ENCODE data around the gene TNS4. TPM values are rescaled to one million over a fixed set of nuclear protein-coding genes. Genes with fewer than 3 reads are reported as not detected.

The TNS4 gene
- total RNA-seq, 1 donor from 2014 or later: not detected

DNA sequence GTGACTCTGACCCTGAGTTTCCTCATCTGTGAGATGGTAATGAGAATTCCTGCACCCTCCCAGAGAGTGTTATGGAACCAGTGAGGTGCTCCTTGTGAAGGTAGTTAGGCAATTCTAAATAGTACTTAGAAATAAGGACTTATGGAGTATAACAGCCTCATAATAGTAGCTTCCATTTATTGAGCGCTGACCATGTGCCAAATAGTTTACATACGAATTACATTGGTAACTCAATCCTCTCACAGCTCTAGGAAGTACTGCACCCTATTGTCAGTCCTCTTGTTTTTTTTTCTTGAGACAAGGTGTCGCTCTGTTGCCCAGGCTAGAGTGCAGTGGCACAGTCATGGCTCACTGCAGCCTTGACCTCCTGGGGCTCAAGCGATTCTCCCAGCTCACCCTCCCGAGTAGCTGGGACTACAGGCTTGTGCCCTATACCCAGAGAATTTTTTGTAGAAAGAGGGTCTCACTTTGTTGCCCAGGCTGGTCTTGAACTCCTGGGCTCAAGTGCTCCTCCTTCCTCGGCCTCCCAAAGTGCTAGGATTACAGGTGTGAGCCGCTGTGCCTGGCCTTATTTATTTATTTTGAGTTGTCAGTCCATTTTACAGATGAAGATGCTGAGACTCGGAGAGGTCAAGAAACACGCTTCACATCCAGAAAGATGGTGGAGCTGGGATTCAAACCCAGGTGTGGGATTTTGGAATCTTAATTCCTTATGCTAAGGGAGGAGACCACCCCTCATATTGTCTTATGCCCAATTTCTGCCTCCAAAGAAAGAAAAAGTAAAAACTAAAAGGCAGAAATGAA is 2.9 kb downstream of the TNS4 start:
- no peaks in the 10 kb centered on the region for H3K9me3 Mint-ChIP-seq (ENCODE audit: unreplicated experiment)
- H3K4me3 Mint-ChIP-seq (ENCODE audit: unreplicated experiment): no peak overlapping the region
- DNase-seq: no peak
- H3K36me3 Mint-ChIP-seq (ENCODE audit: unreplicated experiment): peaks cover 13% of the 10 kb centered on the region
- peaks cover 3% of the 10 kb centered on the region for H3K27me3 Mint-ChIP-seq (ENCODE audit: unreplicated experiment)
- no peaks in the 10 kb centered on the region for H3K4me1 Mint-ChIP-seq (ENCODE audit: low read depth, unreplicated experiment)
- TF ChIP-seq, protein P1, sequence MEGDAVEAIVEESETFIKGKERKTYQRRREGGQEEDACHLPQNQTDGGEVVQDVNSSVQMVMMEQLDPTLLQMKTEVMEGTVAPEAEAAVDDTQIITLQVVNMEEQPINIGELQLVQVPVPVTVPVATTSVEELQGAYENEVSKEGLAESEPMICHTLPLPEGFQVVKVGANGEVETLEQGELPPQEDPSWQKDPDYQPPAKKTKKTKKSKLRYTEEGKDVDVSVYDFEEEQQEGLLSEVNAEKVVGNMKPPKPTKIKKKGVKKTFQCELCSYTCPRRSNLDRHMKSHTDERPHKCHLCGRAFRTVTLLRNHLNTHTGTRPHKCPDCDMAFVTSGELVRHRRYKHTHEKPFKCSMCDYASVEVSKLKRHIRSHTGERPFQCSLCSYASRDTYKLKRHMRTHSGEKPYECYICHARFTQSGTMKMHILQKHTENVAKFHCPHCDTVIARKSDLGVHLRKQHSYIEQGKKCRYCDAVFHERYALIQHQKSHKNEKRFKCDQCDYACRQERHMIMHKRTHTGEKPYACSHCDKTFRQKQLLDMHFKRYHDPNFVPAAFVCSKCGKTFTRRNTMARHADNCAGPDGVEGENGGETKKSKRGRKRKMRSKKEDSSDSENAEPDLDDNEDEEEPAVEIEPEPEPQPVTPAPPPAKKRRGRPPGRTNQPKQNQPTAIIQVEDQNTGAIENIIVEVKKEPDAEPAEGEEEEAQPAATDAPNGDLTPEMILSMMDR (IDR thresholded peaks at IDR 0.05; ENCODE audit: partially characterized antibody, unreplicated experiment): no peak
- no peak overlapping the region for H3K27ac Mint-ChIP-seq (ENCODE audit: unreplicated experiment)

DNA sequence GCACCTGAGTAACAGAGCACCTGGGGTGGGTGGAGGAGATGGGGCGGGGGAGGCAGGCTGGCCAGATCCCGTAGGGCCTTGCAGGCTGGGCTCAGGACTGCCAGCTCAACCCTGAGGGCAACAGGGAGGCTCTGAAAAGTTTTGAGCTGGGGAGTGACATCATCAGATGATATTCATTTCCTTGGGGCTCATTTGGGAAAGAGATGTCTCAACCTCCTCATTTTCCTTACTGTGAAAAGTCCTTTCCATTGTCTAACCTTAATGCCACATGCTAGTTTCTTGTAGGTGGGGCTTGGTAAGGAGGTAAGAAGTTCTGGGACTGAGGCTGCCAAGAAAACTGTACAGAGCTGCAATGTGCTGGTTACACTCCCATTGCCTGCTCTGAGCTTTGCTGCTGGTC is 3.7 kb downstream of the TNS4 start:
- TF ChIP-seq, protein P1 (IDR thresholded peaks at IDR 0.05; ENCODE audit: partially characterized antibody, unreplicated experiment): no peak
- Mint-ChIP-seq H3K4me1 (ENCODE audit: low read depth, unreplicated experiment) (no peaks in the 10 kb centered on the region), H3K4me3 (ENCODE audit: unreplicated experiment) (no peak overlapping the region), H3K9me3 (ENCODE audit: unreplicated experiment) (no peaks in the 10 kb centered on the region), H3K27ac (ENCODE audit: unreplicated experiment) (no peak overlapping the region), H3K36me3 (ENCODE audit: unreplicated experiment) (peaks cover 6% of the 10 kb centered on the region), H3K27me3 (ENCODE audit: unreplicated experiment) (peaks cover 1% of the 10 kb centered on the region)
- no peak for DNase-seq

DNA sequence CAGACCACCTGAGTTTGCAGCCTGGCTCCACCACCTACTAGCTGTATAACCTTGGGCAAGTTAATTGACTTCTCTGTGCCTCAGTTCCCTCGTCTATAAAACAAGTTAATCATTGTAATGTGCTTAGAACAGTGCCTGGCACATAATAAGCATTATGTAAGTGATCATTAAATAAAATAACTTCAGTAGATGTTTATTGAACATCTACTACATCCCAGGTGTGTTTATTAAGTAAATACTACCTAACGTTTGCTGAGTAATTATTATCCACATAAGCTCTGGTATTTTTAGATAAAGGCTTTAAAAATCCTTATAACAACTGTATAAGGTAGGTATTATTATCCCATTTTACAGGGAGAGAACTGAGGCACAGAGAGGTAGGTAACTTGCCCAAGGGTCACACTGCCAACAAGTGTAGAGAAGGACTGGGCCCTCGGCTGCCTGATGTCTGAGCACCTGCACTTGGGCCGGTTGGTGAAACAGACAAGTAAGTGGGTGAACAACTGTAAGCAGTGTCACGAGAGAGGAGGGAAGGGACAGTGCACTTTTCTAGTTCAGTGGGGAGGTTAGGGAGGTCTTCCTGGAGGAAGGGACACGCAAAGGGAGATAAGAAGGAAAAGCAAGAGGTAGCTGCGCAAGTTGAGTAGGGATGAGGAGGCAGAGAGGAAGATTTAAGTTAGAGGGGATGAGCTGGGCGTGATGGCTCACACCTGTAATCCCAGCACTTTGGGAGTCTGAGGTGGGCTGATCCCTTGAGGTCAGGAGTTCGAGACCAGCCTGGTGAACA is 4.6 kb downstream of the TNS4 start:
- H3K27ac Mint-ChIP-seq (ENCODE audit: unreplicated experiment): no peak overlapping the region
- H3K4me3 Mint-ChIP-seq (ENCODE audit: unreplicated experiment): no peak overlapping the region
- TF ChIP-seq, protein P1 (IDR thresholded peaks at IDR 0.05; ENCODE audit: partially characterized antibody, unreplicated experiment): no peak
- no peaks in the 10 kb centered on the region for H3K36me3 Mint-ChIP-seq (ENCODE audit: unreplicated experiment)
- peaks cover 1% of the 10 kb centered on the region for H3K27me3 Mint-ChIP-seq (ENCODE audit: unreplicated experiment)
- H3K4me1 Mint-ChIP-seq (ENCODE audit: low read depth, unreplicated experiment): no peaks in the 10 kb centered on the region
- no peak for DNase-seq
- H3K9me3 Mint-ChIP-seq (ENCODE audit: unreplicated experiment): no peaks in the 10 kb centered on the region

DNA sequence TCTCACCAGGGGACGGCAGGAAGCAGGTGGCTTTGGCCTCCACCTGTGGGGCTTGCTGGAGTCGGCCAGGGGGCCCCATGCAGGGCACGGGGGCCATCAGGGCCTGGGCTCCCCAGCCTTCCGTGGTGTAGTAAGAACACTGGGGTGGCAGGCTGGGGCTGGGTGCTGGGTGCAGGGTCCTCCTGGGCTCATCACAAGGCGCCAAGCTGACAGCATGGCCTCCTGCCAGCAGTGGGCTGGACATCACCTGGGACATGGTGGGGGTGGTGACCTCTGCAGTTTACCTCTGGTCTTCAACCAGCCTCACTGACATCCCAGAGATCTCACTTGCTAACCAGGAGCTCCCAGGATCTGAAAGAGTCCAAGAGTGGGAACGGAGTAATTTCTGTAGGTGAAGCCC is 5.3 kb downstream of the TNS4 start:
- H3K9me3 Mint-ChIP-seq (ENCODE audit: unreplicated experiment): no peaks in the 10 kb centered on the region
- no peak overlapping the region for H3K4me3 Mint-ChIP-seq (ENCODE audit: unreplicated experiment)
- DNase-seq: no peak
- peaks cover 1% of the 10 kb centered on the region for H3K27me3 Mint-ChIP-seq (ENCODE audit: unreplicated experiment)
- no peaks in the 10 kb centered on the region for H3K36me3 Mint-ChIP-seq (ENCODE audit: unreplicated experiment)
- TF ChIP-seq, protein P1 (IDR thresholded peaks at IDR 0.05; ENCODE audit: partially characterized antibody, unreplicated experiment): no peak
- no peak overlapping the region for H3K27ac Mint-ChIP-seq (ENCODE audit: unreplicated experiment)
- peaks cover under 1% of the 10 kb centered on the region for H3K4me1 Mint-ChIP-seq (ENCODE audit: low read depth, unreplicated experiment)

DNA sequence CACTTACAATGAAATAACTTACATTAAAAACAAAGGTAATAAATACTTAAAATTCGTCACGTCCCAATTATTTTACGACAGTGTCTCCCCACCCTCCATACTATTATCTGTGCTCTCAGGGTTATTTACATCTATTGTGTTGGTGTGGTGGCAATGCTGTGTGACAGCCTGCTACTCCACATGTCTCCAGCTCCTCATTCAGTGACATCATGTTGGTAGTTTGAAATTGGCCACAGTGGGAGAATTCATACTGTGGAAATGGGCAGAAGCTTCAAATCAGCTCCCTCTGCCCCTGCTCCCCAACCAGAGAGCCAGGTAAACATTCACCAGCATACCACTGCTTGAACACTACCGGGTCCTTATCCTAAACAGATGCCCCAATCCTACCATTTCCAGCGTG is 6.3 kb downstream of the TNS4 start:
- H3K36me3 Mint-ChIP-seq (ENCODE audit: unreplicated experiment): no peaks in the 10 kb centered on the region
- H3K4me3 Mint-ChIP-seq (ENCODE audit: unreplicated experiment): no peak overlapping the region
- no peak overlapping the region for H3K27ac Mint-ChIP-seq (ENCODE audit: unreplicated experiment)
- TF ChIP-seq, protein P1 (IDR thresholded peaks at IDR 0.05; ENCODE audit: partially characterized antibody, unreplicated experiment): no peak
- peaks cover 1% of the 10 kb centered on the region for H3K27me3 Mint-ChIP-seq (ENCODE audit: unreplicated experiment)
- H3K4me1 Mint-ChIP-seq (ENCODE audit: low read depth, unreplicated experiment): peaks cover 11% of the 10 kb centered on the region
- H3K9me3 Mint-ChIP-seq (ENCODE audit: unreplicated experiment): no peaks in the 10 kb centered on the region
- DNase-seq: no peak
